Lung (tissue), 12 donors: Measurements from ENCODE around the gene APOM. TPM values are rescaled to one million over a fixed set of nuclear protein-coding genes. Genes with fewer than 3 reads are reported as not detected.

Experiments
- ATAC-seq: fragments of 200-7000 bp; cut with Tn5 transposase; one replicate; pipeline ENCODE4 v1.9.1; 2020; ENCODE audit warnings: moderate number of reproducible peaks; ENCODE audit not compliant: insufficient read depth, low FRiP score
- DNase-seq, 3 donors: peaks; one replicate each; pipeline ENCODE4 v3.0.0-alpha.2; 2013 to 2017
- H3K27ac ChIP-seq, 2 donors: one replicate each; pipeline ENCODE4 v1.5.1; 2013; ENCODE audit warnings: mild to moderate bottlenecking in 2 of 2, moderate library complexity in 2 of 2, control low read depth in 1 of 2, inconsistent platforms in 1 of 2, low read depth in 1 of 2, low read length in 1 of 2
- H3K27me3 ChIP-seq, 3 donors: one replicate each; pipeline ENCODE4 v1.5.1; 2013; ENCODE audit warnings: low read length in 2 of 3; ENCODE audit not compliant: control insufficient read depth in 3 of 3, insufficient read depth in 3 of 3
- H3K36me3 ChIP-seq, 4 donors: one replicate each; pipeline ENCODE4 v1.5.1; 2013; ENCODE audit warnings: low read length in 4 of 4, mild to moderate bottlenecking in 1 of 4, moderate library complexity in 1 of 4; ENCODE audit not compliant: control insufficient read depth in 4 of 4, insufficient read depth in 4 of 4
- H3K4me1 ChIP-seq, 5 donors: one replicate each; pipeline ENCODE4 v1.5.1; 2013; ENCODE audit warnings: low read length in 5 of 5, mild to moderate bottlenecking in 2 of 5, moderate library complexity in 1 of 5; ENCODE audit not compliant: control insufficient read depth in 5 of 5, insufficient read depth in 5 of 5
- H3K4me3 ChIP-seq: one replicate; pipeline ENCODE4 v1.5.1; 2013; ENCODE audit warnings: mild to moderate bottlenecking, control low read depth, moderate library complexity
- H3K9ac ChIP-seq, 2 donors: one replicate each; pipeline ENCODE4 v1.5.1; 2013; ENCODE audit warnings: low read length in 2 of 2, control low read depth in 1 of 2; ENCODE audit not compliant: insufficient read depth in 1 of 2
- H3K9me3 ChIP-seq, 4 donors: one replicate each; pipeline ENCODE4 v1.5.1; 2013; ENCODE audit warnings: low read length in 3 of 4, mild to moderate bottlenecking in 1 of 4, moderate library complexity in 1 of 4; ENCODE audit not compliant: control insufficient read depth in 4 of 4, insufficient read depth in 3 of 4
- CTCF ChIP-seq: IDR thresholded peaks from 2 replicates; pipeline ENCODE4 v1.5.1; 2012; ENCODE audit warnings: mild to moderate bottlenecking; ENCODE audit errors: control extremely low read depth, extremely low read depth
- WGBS, 2 donors: extraction: QIAGEN DNeasy Blood & Tissue Kit; methylation state at CpG; one replicate each; pipeline ENCODE4 v1.1.7; 2013; 5-methylcytosine and 5-hydroxymethylcytosine counted together
- polyA plus RNA-seq, 2 donors: library from polyadenylated mRNA; stranded (reverse); fragments of 200-250 nt; gene quantifications; one replicate each; pipeline ENCODE4 v1.2.1, GENCODE V29; 2013
- total RNA-seq, 2 donors: library from RNA; depleted of rRNA in 1 of 2; stranded (reverse); fragments of >200 nt in 1 of 2; gene quantifications; one replicate each; pipeline ENCODE4 v1.2.1, GENCODE V29; 2014 to 2021
- donor health status: control.
- donor health status: control.
- donor health status: Bipolar disorder and iron deficiency.
- donor health status: healthy.
- donor health status: DM: yes; HTN: yes; CAD: no.

The APOM gene
- total and polyA plus RNA-seq, 4 donors: 1.3 to 8.8 (median 2.3) TPM

GRCh38 chr6:31669676-31670075 is 14.0 kb downstream of the APOM start, which contains the start of gene LY6G5B:
LY6G5B (plus strand) TSS chr6:31669976; CDS start chr6:31670951, 975 bp downstream.
- H3K9ac ChIP-seq: no peak within 1 kb of the TSS
- no peak for ATAC-seq
- WGBS, 2 donors: 82 to 92% methylated on average over 8 of the region's 8 CpGs
- TF ChIP-seq CTCF: no peak
- no peak for DNase-seq
- no peak within 1 kb of the TSS for H3K27ac ChIP-seq
- H3K27me3 ChIP-seq: no peaks in the 10 kb centered on the region
- H3K36me3 ChIP-seq: peaks cover 19 to 49% (median 40%) of the 10 kb centered on the region in 4 donors
- no peaks in the 10 kb centered on the region for H3K9me3 ChIP-seq
- H3K4me1 ChIP-seq: peaks cover 0 to 7% (median 4%) of the 10 kb centered on the region in 5 donors
- H3K4me3 ChIP-seq: no peak within 1 kb of the TSS

- Histone ChIP-seq H3K4me1 (peaks cover 0 to 12% (median 4%) of the 10 kb centered on the region in 5 donors), H3K9me3 (no peaks in the 10 kb centered on the region), H3K27ac (no peak overlapping the region), H3K36me3 (peaks cover 2 to 19% (median 6%) of the 10 kb centered on the region in 4 donors), H3K4me3 (no peak overlapping the region), H3K27me3 (no peaks in the 10 kb centered on the region), H3K9ac (no peak overlapping the region)
- TF ChIP-seq CTCF: no peak
- 84% methylated on average over 4 of the region's 4 CpGs for WGBS, 2 donors
- no peak for ATAC-seq
- DNase-seq: no peak
These were observed 20.7 kb downstream of the APOM start for GRCh38 chr6:31676322-31676903.

- Histone ChIP-seq H3K4me3 (no peak overlapping the region), H3K4me1 (peaks cover 0 to 15% (median 4%) of the 10 kb centered on the region in 5 donors), H3K9me3 (no peaks in the 10 kb centered on the region), H3K27ac (no peak overlapping the region), H3K27me3 (no peaks in the 10 kb centered on the region), H3K36me3 (peaks cover 2 to 14% (median 3%) of the 10 kb centered on the region in 4 donors), H3K9ac (no peak overlapping the region)
- ATAC-seq (no peak), DNase-seq (no peak)
- no peak for TF ChIP-seq CTCF
- 83 to 84% methylated on average over 6 of the region's 6 CpGs for WGBS, 2 donors
These were observed 21.2 kb downstream of the APOM start for GRCh38 chr6:31676904-31677303.

GRCh38 chr6:31677955-31678354 is 22.3 kb downstream of the APOM start:
- TF ChIP-seq CTCF: no peak
- Histone ChIP-seq H3K4me3 (no peak overlapping the region), H3K36me3 (peaks cover 0 to 7% (median 0%) of the 10 kb centered on the region in 4 donors), H3K27me3 (no peaks in the 10 kb centered on the region), H3K4me1 (peaks cover 0 to 15% (median 4%) of the 10 kb centered on the region in 5 donors), H3K9ac (no peak overlapping the region), H3K9me3 (no peaks in the 10 kb centered on the region), H3K27ac (no peak overlapping the region)
- WGBS, 2 donors: 74% methylated on average over 8 of the region's 8 CpGs
- ATAC-seq (no peak), DNase-seq (no peak)
